Left ventricle myocardium inferior (tissue), 1 donor: ENCODE results near the gene PFKFB1. TPM values are rescaled to one million over a fixed set of nuclear protein-coding genes. Genes with fewer than 3 reads are reported as not detected.
A peak's percentile ranks its signal among the peaks of the same experiment; 100 is the strongest.

ENCODE experiments used
- DNase-seq: peaks from one replicate; pipeline ENCODE4 v3.0.0-alpha.2; 2020
- H3K27ac ChIP-seq: fragments of 200-600 bp; replicated peaks from 2 replicates; pipeline ENCODE4 v1.8.0; 2021
- H3K27me3 ChIP-seq: fragments of 200-600 bp; 2 replicates; pipeline ENCODE4 v1.8.0; 2021; ENCODE audit warnings: low read depth
- H3K36me3 ChIP-seq: fragments of 200-600 bp; 2 replicates; pipeline ENCODE4 v1.8.0; 2021
- H3K4me1 ChIP-seq: fragments of 200-600 bp; 2 replicates; pipeline ENCODE4 v1.8.0; 2021
- H3K4me3 ChIP-seq: fragments of 200-600 bp; 2 replicates; pipeline ENCODE4 v1.8.0; 2021; ENCODE audit warnings: mild to moderate bottlenecking, moderate library complexity
- H3K9me3 ChIP-seq: fragments of 200-600 bp; replicated peaks from 2 replicates; pipeline ENCODE4 v1.8.0; 2021
- intact Hi-C: fragments of 100-400 bp; cut with micrococcal nuclease; formaldehyde crosslinking; loops from one replicate; pipeline ENCODE4 v1.11.0; 2022
- total RNA-seq: library from RNA; stranded (reverse); fragmentation: NEBNext Ultra II Directional; extraction: Animal tissue kit (Norgen Biotek cat#: 25700); gene quantifications from one replicate; pipeline ENCODE4 v1.2.1, GENCODE V29; 2021
- TF ChIP-seq, protein P1 (sequence below): fragments of 200-600 bp; IDR thresholded peaks from 2 replicates; pipeline ENCODE4 v1.8.0; 2021; ENCODE audit warnings: antibody characterized with exemption, mild to moderate bottlenecking, borderline replicate concordance
- donor health status: DM: no; HTN: yes; CAD: no; lungs with severe emphysema.

PFKFB1 gene
- total RNA-seq, 1 donor from 2014 or later, result 0.19 TPM

DNA sequence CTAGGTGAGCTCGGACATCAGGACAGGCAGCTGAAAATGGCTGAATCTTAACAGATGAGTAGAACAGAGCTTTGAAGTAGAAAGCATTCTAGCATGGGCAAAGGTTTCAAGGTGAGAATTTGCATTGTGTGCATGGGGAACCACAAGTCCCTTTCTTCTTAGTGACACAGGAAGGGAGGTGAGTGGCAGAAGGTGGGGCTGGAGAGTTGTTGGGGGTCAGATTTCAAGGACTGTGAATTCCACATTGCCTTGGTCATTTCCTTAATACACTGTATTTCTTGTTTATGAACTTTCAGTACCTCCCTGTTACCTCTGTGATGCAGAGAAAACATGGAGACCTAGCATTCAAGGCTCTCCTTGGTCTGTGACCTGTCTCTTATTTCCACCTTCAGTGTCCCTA is 10.2 kb upstream of the PFKFB1 start:
- Histone ChIP-seq H3K4me3 (no peak overlapping the region), H3K27me3 (no peaks in the 10 kb centered on the region), H3K27ac (no peak overlapping the region), H3K9me3 (no peaks in the 10 kb centered on the region), H3K4me1 (peaks cover 29% of the 10 kb centered on the region), H3K36me3 (peaks cover 3% of the 10 kb centered on the region)
- intact Hi-C loops, result no loop called here
- TF ChIP-seq, protein P1, sequence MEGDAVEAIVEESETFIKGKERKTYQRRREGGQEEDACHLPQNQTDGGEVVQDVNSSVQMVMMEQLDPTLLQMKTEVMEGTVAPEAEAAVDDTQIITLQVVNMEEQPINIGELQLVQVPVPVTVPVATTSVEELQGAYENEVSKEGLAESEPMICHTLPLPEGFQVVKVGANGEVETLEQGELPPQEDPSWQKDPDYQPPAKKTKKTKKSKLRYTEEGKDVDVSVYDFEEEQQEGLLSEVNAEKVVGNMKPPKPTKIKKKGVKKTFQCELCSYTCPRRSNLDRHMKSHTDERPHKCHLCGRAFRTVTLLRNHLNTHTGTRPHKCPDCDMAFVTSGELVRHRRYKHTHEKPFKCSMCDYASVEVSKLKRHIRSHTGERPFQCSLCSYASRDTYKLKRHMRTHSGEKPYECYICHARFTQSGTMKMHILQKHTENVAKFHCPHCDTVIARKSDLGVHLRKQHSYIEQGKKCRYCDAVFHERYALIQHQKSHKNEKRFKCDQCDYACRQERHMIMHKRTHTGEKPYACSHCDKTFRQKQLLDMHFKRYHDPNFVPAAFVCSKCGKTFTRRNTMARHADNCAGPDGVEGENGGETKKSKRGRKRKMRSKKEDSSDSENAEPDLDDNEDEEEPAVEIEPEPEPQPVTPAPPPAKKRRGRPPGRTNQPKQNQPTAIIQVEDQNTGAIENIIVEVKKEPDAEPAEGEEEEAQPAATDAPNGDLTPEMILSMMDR, result no peak
- no peak for DNase-seq

DNA sequence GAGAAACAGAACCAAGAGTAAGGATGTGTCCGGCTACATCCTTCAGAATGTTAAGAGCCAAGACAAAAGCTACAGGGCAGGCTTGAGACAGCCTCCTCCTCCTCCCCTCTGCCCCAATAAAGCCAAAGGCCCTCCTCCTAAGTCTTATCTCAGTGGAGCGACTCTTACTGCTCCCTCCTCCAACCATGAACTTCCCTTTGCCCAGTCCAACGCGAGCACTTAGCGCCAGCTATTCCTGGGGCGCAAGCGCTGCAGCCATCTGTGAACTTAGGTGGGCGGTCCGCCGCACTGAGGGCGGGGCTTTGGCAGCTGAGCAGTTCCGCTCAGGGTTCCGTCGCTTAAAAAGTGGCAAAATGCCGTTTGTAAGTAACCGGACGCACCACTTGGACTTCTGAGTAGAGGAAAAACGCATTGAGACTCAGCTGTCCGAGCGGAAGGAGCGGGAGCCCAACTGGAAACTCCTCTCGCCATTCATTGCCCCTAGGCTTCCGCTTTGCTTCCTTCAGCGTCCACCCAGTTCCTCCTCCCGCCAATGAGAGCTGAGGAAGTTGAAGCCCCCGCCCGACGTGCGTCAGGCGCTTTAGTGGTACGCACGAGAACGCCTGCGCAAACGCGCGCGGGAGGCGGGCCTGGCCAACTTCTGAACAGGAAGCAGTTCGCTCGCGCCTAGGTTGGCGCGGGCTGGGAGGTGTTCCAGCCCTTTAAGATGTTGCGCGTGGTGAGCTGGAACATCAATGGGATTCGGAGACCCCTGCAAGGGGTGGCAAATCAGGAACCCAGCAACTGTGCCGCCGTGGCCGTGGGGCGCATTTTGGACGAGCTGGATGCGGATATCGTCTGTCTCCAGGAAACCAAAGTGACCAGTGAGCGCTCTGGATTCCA is 6.0 kb upstream of the PFKFB1 start, which contains the start of gene APEX2:
APEX2 (plus strand) TSS at position 647 of the 882 bp plus-strand sequence; CDS start at position 707, 60 bp downstream.
- Histone ChIP-seq H3K27ac (peak within 1 kb of the TSS; percentile 90), H3K36me3 (peaks cover 3% of the 10 kb centered on the region), H3K4me1 (peaks cover 15% of the 10 kb centered on the region), H3K4me3 (peak within 1 kb of the TSS; percentile 75), H3K9me3 (no peaks in the 10 kb centered on the region), H3K27me3 (no peaks in the 10 kb centered on the region)
- DNase-seq, result peak; percentile 90
- TF ChIP-seq, protein P1, result no peak
- intact Hi-C loops, result no loop called here

DNA sequence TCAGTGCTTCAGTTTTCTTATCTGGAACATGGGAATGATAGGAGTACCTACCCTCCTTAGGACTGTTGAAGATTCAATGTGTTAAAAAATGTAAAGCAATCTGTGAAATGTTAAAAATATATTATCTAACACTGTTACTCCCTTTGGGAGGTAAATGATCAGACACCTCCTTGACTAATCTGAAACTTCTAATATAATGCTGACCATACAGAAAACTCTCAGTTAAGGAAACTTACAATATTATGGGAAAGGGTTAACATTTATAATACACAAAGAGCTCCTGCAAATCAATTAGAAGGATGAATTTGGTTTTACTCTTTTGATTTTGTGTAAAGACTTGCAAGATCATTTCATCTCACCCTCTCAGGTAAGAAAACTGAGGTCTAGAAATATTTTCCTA is 1.6 kb upstream of the PFKFB1 start:
- Histone ChIP-seq H3K9me3 (no peaks in the 10 kb centered on the region), H3K27ac (peak overlapping the region; percentile 51), H3K36me3 (no peaks in the 10 kb centered on the region), H3K27me3 (no peaks in the 10 kb centered on the region), H3K4me1 (peaks cover 7% of the 10 kb centered on the region), H3K4me3 (no peak overlapping the region)
- TF ChIP-seq, protein P1, result no peak
- no peak for DNase-seq
- intact Hi-C loops, result no loop called here

DNA sequence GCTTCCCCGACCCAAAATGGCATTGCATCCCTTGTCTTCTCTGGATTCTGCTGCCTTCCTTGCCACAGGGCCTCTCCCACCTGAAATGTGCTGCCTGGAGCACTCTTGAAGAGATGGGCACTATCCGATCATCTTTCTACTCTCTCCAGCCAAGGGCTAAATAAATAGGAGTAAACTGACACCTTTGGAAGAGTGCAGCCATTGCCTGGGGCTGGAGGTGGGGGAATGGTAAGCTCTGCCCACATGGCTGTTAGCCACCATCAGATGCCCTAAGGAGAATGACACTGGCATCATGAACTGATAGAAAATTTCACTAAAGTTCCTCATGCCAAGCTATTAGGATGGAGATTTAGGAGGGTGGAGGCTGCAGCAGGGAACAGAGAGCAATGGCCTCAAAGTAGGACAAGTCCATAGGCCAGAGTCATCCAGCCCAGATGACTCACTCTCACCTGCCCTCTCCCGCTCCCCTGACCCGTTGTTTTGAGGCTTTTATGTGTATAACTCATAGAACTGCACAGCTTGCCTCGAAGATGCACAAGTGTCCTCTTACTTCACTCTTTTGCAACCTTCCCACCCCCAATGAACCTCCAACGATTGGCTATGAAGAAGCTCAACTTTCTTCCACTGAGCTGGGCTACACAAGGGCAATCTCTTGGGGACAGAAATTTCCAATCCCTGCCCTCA is 822 bp upstream of the PFKFB1 start:
- H3K27ac ChIP-seq, result no peak overlapping the region
- H3K4me1 ChIP-seq, result peaks cover 4% of the 10 kb centered on the region
- H3K27me3 ChIP-seq, result no peaks in the 10 kb centered on the region
- no peak overlapping the region for H3K4me3 ChIP-seq
- H3K9me3 ChIP-seq, result no peaks in the 10 kb centered on the region
- intact Hi-C loops, result no loop called here
- no peak for DNase-seq
- H3K36me3 ChIP-seq, result no peaks in the 10 kb centered on the region
- TF ChIP-seq, protein P1, result no peak

DNA sequence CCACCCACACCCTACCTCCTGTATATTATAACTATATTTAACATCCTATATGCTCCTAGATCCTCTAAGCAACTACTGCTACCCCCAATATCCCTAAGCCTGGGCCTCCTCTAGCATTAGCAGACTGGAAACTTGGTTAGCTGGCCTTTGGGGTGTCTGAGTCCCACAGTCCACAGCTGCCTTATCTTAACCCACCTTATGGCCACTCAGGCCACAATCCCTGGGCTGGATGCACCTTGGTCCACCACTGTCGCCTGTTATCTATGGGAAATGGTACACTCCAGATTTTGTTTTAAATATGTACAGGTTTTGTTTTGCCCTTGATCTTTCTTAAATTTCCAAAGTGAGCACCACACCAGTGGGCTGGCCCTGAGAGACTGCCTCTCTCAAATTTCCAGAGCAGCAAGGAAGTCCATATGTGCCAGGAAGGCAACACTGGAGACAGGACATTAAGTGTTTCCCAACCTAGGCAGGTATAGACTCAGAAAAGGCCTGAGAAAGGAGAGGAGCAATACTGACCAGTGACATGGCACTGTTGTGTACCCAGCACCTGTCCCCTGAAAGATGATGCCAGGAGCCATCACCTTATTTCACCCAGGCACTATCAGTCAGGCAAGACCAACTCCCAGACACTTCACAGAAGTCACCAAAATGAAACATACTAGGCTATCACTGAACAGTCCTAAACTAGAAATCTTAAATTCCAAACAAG is 921 bp downstream of the PFKFB1 start:
- intact Hi-C loops, result no loop called here
- H3K27me3 ChIP-seq, result no peaks in the 10 kb centered on the region
- H3K9me3 ChIP-seq, result no peaks in the 10 kb centered on the region
- DNase-seq, result no peak
- no peak overlapping the region for H3K27ac ChIP-seq
- H3K36me3 ChIP-seq, result no peaks in the 10 kb centered on the region
- no peak overlapping the region for H3K4me3 ChIP-seq
- no peaks in the 10 kb centered on the region for H3K4me1 ChIP-seq
- TF ChIP-seq, protein P1, result no peak
